Ecto neural progenitor cell (in vitro differentiated cells): ENCODE measurements around the gene RASL11A.
"Not testable (repeated sequence)": the region's sequence is repeated elsewhere in the genome, so short reads cannot be mapped to it uniquely, and the experiment has no call there.

ENCODE experiments used
- DNase-seq: peaks from one replicate; pipeline ENCODE4 v3.0.0-alpha.2; 2018; ENCODE audit warnings: low spot score

RASL11A gene

DNA sequence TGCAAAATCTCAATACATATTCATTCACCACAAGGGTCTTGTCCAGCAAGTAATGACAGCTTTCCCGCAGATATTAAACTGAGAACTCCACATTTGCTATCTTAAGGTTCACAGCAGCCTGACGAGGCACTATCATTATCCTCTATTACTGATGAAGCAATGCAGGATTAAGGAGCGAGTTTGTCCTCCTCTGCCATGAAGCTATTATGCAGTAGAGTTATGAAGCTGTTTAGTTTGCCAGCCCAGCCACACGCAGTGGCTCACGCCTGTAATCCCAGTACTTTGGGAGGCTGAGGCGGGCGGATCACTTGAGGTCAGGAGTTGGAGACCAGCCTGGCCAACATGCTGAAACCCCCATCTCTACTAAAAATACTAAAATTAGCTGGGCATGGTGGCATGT, 29.8 kb downstream of the RASL11A start:
- not testable (repeated sequence) for DNase-seq

GRCh38 chr13:27300941-27301586, 30.4 kb downstream of the RASL11A start:
- no peak for DNase-seq

DNA sequence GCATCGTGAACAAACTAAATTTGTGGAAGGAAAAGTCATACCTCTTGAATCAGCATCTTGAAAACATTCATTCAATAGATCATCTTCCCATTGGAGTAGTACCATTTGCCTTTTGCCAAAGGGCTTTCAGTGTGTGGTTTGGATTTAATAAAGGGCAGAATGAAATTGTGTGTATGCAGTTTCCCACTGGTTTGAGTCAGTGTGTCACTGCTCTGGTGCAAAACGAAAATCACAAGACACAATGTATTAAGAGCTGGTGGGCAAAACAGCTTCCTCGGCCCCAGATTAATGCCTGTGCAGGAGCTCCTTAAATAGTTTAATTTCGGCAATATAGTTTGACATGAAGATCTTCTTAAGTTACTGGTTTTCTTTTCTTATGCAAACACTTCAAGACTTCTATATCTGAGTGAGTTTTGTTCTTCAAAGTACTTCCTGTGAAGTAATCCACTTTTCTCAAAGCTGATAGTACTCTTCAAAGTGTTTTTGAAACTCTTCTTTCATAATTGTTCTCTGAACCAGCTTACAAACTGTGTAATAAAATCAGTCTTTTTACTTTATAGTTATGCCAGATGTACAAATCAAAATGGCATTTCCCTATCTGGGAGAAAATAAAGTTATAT, 32.1 kb downstream of the RASL11A start:
- no peak for DNase-seq

DNA sequence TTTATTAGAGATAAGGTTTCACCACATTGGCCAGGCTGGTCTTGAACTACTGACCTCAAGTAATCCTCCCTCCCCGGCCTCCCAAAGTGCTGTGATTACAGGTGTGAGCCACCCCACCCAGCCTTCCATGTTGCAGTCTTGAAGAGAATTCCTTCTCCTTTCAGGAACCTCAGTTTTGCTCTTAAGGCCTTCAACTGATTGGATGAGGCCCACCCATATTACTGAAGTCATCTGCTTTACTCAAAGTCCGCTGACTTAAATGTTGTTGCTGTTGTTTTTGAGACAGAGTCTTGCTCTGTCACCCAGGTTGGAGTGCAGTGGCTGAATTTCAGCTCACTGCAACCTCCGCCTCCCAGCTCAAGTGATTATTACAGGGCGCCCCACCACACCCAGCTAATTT, 33.5 kb downstream of the RASL11A start:
- DNase-seq, result no peak

- DNase-seq, result no peak
Measured at GRCh38 chr13:27304611-27305010, 34.0 kb downstream of the RASL11A start.

DNA sequence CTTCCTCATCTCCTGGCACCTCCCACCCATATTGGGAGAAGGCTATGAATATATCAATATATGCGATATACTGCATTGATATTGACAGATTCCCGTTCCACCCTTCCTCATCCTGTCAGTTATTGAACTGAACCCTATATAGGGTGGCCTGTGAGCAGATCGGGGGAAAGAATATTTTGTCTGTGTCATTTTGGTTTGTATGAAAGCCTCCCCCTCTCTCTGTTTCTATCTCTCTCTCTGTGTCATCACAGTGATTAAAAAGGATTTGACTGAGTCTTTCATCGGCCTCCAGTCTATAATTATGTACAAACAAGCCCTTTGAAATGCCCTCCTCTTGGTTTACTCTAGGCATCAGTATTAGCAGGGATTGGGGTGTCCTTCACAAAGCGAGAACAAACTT, 35.7 kb downstream of the RASL11A start:
- no peak for DNase-seq

DNA sequence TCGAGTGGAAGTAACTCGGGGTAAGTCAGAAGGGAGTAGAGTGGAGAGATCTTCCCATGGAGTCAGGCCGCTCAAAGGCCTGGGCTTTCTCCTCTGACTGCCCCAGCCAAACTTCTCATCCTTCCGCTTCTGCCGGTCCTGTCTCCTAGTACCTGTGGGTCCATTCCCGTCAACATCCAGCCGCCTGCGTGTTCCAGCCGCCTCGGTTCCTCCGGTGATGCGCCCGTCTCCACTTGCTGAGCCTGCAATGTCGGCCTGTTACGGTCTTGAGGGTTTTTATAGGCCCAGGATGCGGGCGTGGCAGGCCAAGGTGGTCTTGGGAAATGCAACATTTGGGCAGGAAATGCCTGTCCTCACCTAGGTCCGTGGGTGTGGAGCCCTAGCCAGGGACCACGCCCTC, 38.3 kb downstream of the RASL11A start:
- DNase-seq, result no peak

GRCh38 chr13:27309401-27309958, 38.9 kb downstream of the RASL11A start:
- no peak for DNase-seq

GRCh38 chr13:27309967-27310598, 39.5 kb downstream of the RASL11A start:
- no peak for DNase-seq

DNA sequence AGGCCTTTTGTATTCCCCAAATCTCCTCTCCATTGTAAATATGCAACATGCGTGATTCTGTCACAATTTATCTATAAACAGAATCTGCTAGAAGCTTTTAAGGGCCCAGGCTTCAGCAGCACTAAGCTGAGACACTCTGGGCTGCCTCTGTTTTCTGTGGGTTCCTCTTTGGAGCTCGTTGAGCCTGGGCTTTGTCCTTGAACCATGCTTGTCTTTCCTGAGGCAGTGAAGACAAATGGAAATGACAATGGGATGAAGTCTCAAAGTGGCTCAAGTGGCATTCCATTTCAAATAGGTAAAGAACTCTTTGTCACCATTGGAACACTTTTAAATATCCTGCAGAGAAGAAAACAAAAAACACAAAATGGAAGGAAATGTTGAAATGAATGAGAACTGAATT, 40.3 kb downstream of the RASL11A start:
- DNase-seq, result no peak

DNA sequence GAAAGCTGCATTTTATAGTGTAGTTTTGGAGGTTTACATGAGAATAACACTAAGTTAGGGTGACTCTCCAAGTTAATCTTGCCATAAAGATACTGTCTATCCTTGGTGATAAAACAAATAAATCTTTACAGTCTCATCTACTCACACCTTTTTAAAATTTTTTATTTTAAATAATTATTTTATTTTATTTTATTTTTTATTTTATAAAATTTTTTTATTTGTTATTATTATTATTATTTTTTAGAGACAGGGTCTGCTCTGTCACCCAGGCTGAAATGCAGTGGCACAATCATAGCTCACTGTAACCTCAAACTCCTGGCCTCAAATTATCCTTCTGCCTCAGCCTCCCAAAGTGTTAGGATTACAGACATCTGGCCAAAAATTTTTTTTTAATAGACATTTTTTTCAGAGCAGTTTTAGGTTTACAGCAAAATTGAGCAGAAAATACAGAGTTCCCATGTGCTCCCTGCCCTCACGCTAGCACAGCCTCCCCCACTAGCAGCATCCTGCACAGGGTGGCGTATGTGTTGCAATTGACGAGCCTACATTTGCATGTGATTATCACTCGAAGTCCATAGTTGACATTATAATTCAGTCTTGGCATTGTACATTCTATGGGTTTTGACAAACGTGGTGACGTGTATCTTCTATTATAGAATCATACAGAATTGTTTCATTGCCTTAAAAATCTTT, 41.0 kb downstream of the RASL11A start:
- DNase-seq, result no peak

DNA sequence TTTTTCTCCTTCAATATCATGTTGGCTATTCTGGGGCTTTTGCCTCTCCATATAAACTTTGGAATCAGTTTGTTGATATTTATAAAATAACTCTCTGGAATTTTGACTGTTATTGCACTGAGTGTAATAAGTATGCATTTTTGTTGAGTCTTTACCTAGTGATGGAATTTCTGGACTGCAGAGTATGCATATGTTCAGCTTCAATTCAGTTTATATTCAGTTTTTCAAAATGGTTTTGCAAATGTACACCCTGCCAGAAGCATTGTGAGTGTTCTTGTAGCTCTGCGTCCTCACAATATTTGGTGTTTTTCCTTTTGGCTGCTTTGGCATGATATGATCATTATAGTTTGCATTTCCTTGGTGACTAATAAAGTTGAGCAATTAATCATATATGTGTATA, 43.1 kb downstream of the RASL11A start:
- no peak for DNase-seq

DNA sequence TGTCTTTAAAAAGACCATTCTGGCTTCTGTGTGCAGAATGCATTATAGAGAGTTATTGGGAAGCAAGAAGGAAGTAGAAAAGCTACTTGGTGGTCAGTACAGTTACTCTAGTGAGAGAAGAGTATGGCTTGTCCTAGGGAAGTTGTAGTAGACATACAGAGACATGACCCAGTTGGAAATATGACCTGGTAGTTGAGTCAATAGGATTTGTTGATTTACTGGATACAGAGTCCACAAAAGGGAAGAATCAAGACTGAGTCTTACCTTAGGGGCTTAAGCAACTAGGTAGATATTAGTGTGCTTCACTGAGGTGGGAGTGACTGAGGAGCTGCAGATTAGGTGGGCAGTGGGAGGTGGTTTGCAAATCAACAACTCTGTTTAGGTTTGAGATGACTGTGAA, 48.8 kb downstream of the RASL11A start:
- DNase-seq, result no peak

DNA sequence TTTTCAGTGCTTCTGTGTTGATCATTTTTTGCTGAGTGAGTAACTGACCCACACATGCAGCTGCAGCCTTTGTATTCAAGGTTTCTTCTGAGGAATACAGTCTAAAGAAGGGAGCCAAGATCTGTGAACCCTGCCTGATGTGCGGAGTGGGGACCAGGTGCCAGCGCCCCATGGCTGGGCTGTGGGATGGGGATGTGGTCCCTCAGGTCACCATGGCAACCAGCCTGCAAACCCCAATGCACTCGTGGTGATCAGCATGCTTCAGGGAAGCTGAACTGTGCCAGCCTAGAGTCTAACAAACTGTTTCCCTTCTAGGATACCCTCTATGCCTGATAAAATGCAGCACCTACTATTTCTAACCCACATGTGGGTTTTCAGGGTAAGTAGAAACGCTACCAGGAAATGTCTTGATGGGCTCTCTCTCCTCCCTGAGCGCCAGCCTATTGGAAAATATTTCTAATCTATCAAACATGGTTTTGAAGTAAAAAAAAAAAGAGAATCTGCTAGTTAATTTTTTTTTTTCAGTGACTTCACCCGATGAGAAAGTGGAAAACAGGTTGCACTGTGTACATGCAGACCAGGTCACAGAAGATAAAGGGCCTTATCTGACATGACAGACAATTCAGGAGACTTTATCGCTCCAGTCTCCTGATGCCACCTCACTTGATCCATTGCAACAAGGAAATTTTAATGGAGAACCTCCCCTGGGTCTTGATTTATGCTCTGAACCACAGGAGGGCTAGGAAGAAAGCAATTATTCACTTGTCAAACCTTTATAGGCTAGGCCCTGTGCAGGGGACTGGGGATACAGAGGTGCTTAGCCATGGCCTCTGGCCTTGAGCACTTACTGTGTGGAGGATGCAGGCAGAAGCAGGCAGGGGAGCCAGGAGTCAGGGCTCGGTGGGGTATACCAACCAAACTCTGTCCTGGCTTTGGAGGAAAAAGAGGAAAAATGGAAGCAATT, 51.1 kb downstream of the RASL11A start:
- no peak for DNase-seq

GRCh38 chr13:27322443-27322842, 51.8 kb downstream of the RASL11A start:
- DNase-seq, result not testable (repeated sequence)
